Measurements from ENCODE around the gene HAUS7. TPM values are rescaled to one million over a fixed set of nuclear protein-coding genes. Genes with fewer than 3 reads are reported as not detected.
A peak's percentile ranks its signal among the peaks of the same experiment; 100 is the strongest.

Gene HAUS7
- total RNA-seq, 4 donors from 2014 or later = 8.2 to 156 (median 16.0) TPM

DNA sequence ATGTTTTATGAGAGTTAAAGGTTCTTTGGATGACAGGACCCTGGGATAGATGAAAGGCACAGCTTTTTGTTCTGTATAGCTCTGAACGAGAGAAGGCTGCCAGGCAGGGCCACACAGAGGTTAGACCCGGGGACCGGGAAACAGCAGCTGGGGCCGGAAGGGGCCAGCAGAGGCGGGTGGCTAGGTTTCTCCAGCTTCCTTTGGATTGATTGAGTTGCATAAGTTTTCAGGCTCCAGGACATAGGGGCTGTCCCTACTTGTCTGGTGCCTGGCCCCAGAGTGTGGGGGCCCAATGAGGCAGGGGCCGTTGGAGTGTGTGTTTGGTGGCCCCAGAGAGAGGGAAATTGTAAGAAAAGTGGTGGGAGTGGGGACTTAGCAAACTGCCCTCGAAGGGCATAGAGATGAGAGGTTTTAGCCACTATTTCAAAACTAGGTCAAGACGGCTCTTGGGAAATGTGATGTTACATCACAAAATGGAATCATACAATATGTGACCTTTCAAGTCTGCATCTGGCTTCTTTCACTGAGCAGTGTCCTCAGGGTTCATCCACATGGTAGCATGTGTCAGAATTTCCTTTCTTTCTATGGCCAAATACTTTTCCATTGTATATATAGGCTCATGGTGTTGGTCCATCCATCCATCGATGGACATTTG lies 55.4 kb downstream of the HAUS7 start:
- no peak for DNase-seq
- Histone ChIP-seq H3K27me3 (no peaks in the 10 kb centered on the region), H3K36me3 (no peaks in the 10 kb centered on the region), H3K4me1 (peaks cover 0 to 4% (median 0%) of the 10 kb centered on the region in 4 donors), H3K27ac (peak overlapping the region in 1 of 4 donors; percentile 31), H3K9me3 (no peaks in the 10 kb centered on the region), H3K4me3 (no peak overlapping the region)
- no peak for TF ChIP-seq CTCF (IDR thresholded peaks at IDR 0.05)
- no peak for TF ChIP-seq POLR2A (IDR thresholded peaks at IDR 0.05)

DNA sequence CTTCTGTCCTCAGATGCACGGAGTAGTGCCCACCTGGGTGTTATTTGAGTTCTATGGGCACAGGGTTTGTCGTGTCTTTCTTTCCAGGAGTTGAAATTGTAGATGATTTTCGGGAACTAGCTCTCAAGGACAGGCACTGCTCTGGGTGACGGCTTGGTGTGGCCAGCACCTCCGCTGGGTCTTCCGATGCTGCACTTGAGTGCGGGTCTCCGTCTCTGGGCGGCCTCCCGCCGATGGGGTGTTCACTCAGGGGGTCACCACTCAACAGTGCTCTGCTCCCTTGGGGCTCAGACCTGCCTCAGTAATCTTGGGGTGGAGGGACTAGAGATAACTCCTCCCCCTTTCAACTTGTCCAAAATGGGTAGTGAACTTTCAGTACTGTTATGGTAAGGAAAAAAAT lies 56.6 kb downstream of the HAUS7 start:
- H3K4me1 ChIP-seq = peaks cover 0 to 4% (median 0%) of the 10 kb centered on the region in 4 donors
- H3K27ac ChIP-seq = no peak overlapping the region
- no peaks in the 10 kb centered on the region for H3K36me3 ChIP-seq
- no peaks in the 10 kb centered on the region for H3K27me3 ChIP-seq
- H3K4me3 ChIP-seq = no peak overlapping the region
- no peak for DNase-seq
- H3K9me3 ChIP-seq = no peaks in the 10 kb centered on the region
- TF ChIP-seq CTCF (IDR thresholded peaks at IDR 0.05) (no peak), POLR2A (IDR thresholded peaks at IDR 0.05) (no peak)

DNA sequence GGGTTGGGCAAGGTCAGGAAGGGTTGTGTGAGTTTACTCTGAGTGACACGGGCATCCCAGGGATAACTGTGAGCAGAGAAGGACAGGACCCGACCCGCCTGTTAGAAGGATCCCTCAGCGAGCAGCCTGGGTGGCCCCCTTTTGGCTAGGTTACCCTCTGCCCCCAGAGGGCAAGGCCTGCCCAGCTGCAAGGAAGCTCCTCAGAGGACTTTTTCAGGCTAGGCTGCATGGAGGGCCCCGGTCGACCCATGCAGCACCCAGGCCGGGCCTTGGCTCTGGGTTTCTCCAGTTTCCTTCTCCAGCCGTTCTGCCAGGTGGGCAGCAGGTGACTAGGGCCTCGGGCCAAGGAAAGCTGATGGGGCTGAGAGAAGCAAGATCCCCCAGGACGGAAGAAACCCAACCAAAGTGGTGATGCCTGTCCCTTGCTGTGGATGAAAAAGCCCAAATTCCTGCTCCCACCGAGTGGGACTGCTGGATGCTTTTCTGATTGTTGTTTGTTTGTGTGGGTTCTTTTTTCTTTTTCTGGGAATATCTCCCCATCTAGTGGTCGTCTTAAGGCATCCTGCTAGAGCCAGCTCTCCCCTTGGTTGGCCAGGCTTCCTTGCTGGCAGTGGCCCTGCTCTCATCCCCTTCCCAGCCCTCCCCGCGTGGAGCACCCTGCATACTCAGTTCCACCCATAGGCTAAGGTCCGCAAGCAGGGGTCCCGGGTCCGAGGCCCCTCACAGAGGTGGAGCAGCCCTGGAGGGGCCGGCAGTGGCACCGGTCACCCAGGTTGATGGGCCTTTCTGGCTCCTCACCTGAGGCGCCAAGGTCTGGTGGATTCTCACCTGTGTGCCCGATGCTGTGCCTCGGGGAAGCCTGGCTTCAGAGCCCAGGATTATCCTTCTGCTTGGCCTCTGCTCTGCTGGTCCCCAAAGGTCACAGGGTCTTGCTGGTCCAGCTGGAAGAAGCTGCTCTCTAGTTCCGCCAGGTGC lies 57.3 kb downstream of the HAUS7 start:
- H3K4me3 ChIP-seq = no peak overlapping the region
- peaks cover 0 to 4% (median 0%) of the 10 kb centered on the region in 4 donors for H3K4me1 ChIP-seq
- TF ChIP-seq POLR2A (IDR thresholded peaks at IDR 0.05) = no peak
- TF ChIP-seq CTCF (IDR thresholded peaks at IDR 0.05) = no peak
- no peaks in the 10 kb centered on the region for H3K27me3 ChIP-seq
- no peaks in the 10 kb centered on the region for H3K9me3 ChIP-seq
- H3K27ac ChIP-seq = no peak overlapping the region
- no peaks in the 10 kb centered on the region for H3K36me3 ChIP-seq
- DNase-seq = no peak

DNA sequence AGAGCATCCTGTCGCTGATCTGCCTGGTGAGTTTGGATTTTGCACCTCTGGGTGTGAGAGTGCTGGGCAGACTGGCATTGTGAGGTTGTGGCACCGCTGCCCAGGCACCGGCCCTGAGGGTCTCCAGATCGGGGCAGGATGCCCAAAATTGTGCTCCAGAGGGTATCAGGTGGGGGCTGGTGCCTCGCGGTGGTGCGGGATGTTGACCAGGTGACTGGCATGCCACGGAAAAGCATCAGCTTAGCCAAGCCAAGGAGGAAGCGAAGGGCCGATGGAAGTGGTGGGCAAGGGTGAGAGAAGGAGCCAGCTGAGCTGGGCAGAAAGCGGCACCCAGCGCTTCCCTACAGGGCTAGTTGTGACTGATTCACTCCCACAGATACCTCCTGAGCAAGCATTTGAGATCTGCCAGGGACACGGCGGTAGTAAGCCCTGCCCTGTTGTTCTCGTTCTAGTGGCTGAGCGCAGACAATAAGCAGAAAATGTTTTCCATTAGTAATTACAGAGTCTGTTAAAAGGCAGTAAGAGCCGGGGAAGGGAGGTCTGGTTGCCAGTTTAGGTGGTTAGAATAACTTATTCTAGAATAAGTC lies 58.3 kb downstream of the HAUS7 start:
- TF ChIP-seq POLR2A (IDR thresholded peaks at IDR 0.05) (no peak), CTCF (IDR thresholded peaks at IDR 0.05) (no peak)
- Histone ChIP-seq H3K27ac (peak overlapping the region in 1 of 4 donors; percentile 62), H3K27me3 (no peaks in the 10 kb centered on the region), H3K36me3 (no peaks in the 10 kb centered on the region), H3K4me1 (peaks cover 0 to 4% (median 0%) of the 10 kb centered on the region in 4 donors), H3K9me3 (no peaks in the 10 kb centered on the region), H3K4me3 (peak overlapping the region; percentile 52 to 55 (median 52))
- DNase-seq = no peak

GRCh38 chrX:153411255-153411987 lies 59.0 kb downstream of the HAUS7 start, which contains the start of gene ZFP92:
Gene ZFP92 (plus strand): TSS chrX:153411472. CDS start chrX:153418323, 6,851 bp downstream.
- H3K36me3 ChIP-seq = no peaks in the 10 kb centered on the region
- H3K4me3 ChIP-seq = peak within 1 kb of the TSS; percentile 52 to 55 (median 52)
- peak within 1 kb of the TSS in 1 of 4 donors; percentile 62 for H3K27ac ChIP-seq
- no peaks in the 10 kb centered on the region for H3K9me3 ChIP-seq
- peak in 2 of 3 donors; percentile 31 to 67 for DNase-seq
- no peaks in the 10 kb centered on the region for H3K27me3 ChIP-seq
- no peak for TF ChIP-seq POLR2A (IDR thresholded peaks at IDR 0.05)
- H3K4me1 ChIP-seq = peaks cover 0 to 4% (median 0%) of the 10 kb centered on the region in 4 donors

All from Peyer's patch (tissue), 4 donors.